ENCODE measurements around the gene RASSF4.

The RASSF4 gene

DNA sequence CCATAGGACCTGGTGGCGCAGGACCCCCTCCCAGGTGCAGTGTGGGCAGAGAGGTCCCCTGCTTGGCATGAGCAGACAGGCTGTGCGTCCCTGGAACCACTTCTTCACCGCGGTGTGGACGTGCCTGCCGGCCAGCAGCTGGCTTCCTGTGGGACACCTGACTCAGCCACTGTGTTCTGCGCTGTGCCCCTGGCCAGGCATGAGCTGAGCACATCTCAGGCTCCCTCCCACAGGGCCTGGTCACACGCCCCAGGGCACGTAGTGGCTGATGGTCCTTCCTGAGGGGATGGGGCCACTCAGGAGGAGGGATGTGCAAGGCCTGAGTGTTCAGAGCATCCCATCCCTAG, 22.5 kb downstream of the RASSF4 start:
- Histone ChIP-seq H3K79me2 (ENCODE audit: low read length) (no peaks in the 10 kb centered on the region), H2AFZ (ENCODE audit: low read depth, low read length) (no peak overlapping the region), H3K9me3 (ENCODE audit: insufficient read depth, low read length) (no peaks in the 10 kb centered on the region), H3K4me1 (ENCODE audit: low read length) (peaks cover 39% of the 10 kb centered on the region), H3K4me3 (ENCODE audit: low read length) (no peak overlapping the region), H4K20me1 (ENCODE audit: insufficient read depth, low read length) (no peaks in the 10 kb centered on the region), H3K27ac (ENCODE audit: low read length) (no peak overlapping the region), H3K9ac (ENCODE audit: low read length) (no peak overlapping the region), H3K4me2 (ENCODE audit: low read length) (no peak overlapping the region), H3K27me3 (ENCODE audit: low read depth, low read length) (no peaks in the 10 kb centered on the region), H3K36me3 (replicated peaks; ENCODE audit: low read depth, low read length) (no peaks in the 10 kb centered on the region)
- TF ChIP-seq, protein P1, sequence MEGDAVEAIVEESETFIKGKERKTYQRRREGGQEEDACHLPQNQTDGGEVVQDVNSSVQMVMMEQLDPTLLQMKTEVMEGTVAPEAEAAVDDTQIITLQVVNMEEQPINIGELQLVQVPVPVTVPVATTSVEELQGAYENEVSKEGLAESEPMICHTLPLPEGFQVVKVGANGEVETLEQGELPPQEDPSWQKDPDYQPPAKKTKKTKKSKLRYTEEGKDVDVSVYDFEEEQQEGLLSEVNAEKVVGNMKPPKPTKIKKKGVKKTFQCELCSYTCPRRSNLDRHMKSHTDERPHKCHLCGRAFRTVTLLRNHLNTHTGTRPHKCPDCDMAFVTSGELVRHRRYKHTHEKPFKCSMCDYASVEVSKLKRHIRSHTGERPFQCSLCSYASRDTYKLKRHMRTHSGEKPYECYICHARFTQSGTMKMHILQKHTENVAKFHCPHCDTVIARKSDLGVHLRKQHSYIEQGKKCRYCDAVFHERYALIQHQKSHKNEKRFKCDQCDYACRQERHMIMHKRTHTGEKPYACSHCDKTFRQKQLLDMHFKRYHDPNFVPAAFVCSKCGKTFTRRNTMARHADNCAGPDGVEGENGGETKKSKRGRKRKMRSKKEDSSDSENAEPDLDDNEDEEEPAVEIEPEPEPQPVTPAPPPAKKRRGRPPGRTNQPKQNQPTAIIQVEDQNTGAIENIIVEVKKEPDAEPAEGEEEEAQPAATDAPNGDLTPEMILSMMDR (IDR thresholded peaks at IDR 0.05; ENCODE audit: low read depth, low read length) = no peak
- TF ChIP-seq EZH2phosphoT487 (IDR thresholded peaks at IDR 0.05; ENCODE audit: low read depth) = no peak

- peaks cover 39% of the 10 kb centered on the region for H3K4me1 ChIP-seq (ENCODE audit: low read length)
- H3K27me3 ChIP-seq (ENCODE audit: low read depth, low read length) = no peaks in the 10 kb centered on the region
- H3K9me3 ChIP-seq (ENCODE audit: insufficient read depth, low read length) = no peaks in the 10 kb centered on the region
- H2AFZ ChIP-seq (ENCODE audit: low read depth, low read length) = no peak overlapping the region
- no peaks in the 10 kb centered on the region for H3K36me3 ChIP-seq (replicated peaks; ENCODE audit: low read depth, low read length)
- H3K4me3 ChIP-seq (ENCODE audit: low read length) = no peak overlapping the region
- no peaks in the 10 kb centered on the region for H3K79me2 ChIP-seq (ENCODE audit: low read length)
- H3K27ac ChIP-seq (ENCODE audit: low read length) = no peak overlapping the region
- H3K4me2 ChIP-seq (ENCODE audit: low read length) = no peak overlapping the region
- H3K9ac ChIP-seq (ENCODE audit: low read length) = no peak overlapping the region
- no peak for TF ChIP-seq EZH2phosphoT487 (IDR thresholded peaks at IDR 0.05; ENCODE audit: low read depth)
- H4K20me1 ChIP-seq (ENCODE audit: insufficient read depth, low read length) = no peaks in the 10 kb centered on the region
Measured at GRCh38 chr10:44982496-44982895, 22.9 kb downstream of the RASSF4 start.

- Histone ChIP-seq H2AFZ (ENCODE audit: low read depth, low read length) (no peak overlapping the region), H3K9ac (ENCODE audit: low read length) (no peak overlapping the region), H3K9me3 (ENCODE audit: insufficient read depth, low read length) (no peaks in the 10 kb centered on the region), H3K4me2 (ENCODE audit: low read length) (no peak overlapping the region), H3K27me3 (ENCODE audit: low read depth, low read length) (no peaks in the 10 kb centered on the region), H3K27ac (ENCODE audit: low read length) (no peak overlapping the region), H3K4me1 (ENCODE audit: low read length) (peaks cover 35% of the 10 kb centered on the region), H4K20me1 (ENCODE audit: insufficient read depth, low read length) (no peaks in the 10 kb centered on the region), H3K4me3 (ENCODE audit: low read length) (no peak overlapping the region), H3K36me3 (replicated peaks; ENCODE audit: low read depth, low read length) (no peaks in the 10 kb centered on the region), H3K79me2 (ENCODE audit: low read length) (no peaks in the 10 kb centered on the region)
- TF ChIP-seq, protein P1 (IDR thresholded peaks at IDR 0.05; ENCODE audit: low read depth, low read length) = no peak
- TF ChIP-seq EZH2phosphoT487 (IDR thresholded peaks at IDR 0.05; ENCODE audit: low read depth) = no peak
Measured at GRCh38 chr10:44983066-44983894, 23.7 kb downstream of the RASSF4 start.

DNA sequence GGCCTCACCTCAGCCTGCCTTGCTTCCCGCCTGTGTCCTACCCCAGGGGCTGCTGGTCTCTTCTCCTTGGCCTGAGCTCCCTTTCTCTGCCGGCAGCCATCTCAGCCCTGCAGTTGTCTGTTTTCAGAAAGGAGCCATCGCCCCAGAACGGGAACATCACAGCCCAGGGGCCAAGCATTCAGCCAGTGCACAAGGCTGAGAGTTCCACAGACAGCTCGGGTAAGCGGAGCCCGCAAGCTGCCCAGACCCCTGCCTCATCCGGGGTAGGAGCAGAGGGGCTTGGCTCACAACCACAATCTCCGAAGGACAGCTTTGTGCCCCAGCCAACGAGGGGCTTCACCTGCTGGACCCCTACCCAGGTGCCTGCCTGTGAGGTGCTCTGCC, 24.3 kb downstream of the RASSF4 start:
- no peak for TF ChIP-seq EZH2phosphoT487 (IDR thresholded peaks at IDR 0.05; ENCODE audit: low read depth)
- TF ChIP-seq, protein P1 (IDR thresholded peaks at IDR 0.05; ENCODE audit: low read depth, low read length) = no peak
- Histone ChIP-seq H3K4me3 (ENCODE audit: low read length) (no peak overlapping the region), H3K9ac (ENCODE audit: low read length) (no peak overlapping the region), H3K4me2 (ENCODE audit: low read length) (no peak overlapping the region), H4K20me1 (ENCODE audit: insufficient read depth, low read length) (no peaks in the 10 kb centered on the region), H2AFZ (ENCODE audit: low read depth, low read length) (no peak overlapping the region), H3K4me1 (ENCODE audit: low read length) (peaks cover 29% of the 10 kb centered on the region), H3K36me3 (replicated peaks; ENCODE audit: low read depth, low read length) (no peaks in the 10 kb centered on the region), H3K9me3 (ENCODE audit: insufficient read depth, low read length) (no peaks in the 10 kb centered on the region), H3K27me3 (ENCODE audit: low read depth, low read length) (no peaks in the 10 kb centered on the region), H3K27ac (ENCODE audit: low read length) (no peak overlapping the region), H3K79me2 (ENCODE audit: low read length) (no peaks in the 10 kb centered on the region)

Measured in OCI-LY3 (cell line).